Stomach (tissue), 4 donors: ENCODE results near the gene NSF.

Experiments used
- EP300 ChIP-seq: sonication (generic); formaldehyde crosslinking; IDR thresholded peaks from one replicate; pipeline ENCODE4 v1.6.1; 2017; ENCODE audit warnings: antibody characterized with exemption
- POLR2AphosphoS5 ChIP-seq, 3 donors: sonication (generic); formaldehyde crosslinking; IDR thresholded peaks; one replicate each; pipeline ENCODE4 v1.6.1; 2016; ENCODE audit warnings: antibody characterized with exemption in 3 of 3
- TF ChIP-seq, protein P1 (sequence below), 7 experiments: fragments of 450-650 bp in 4 of 7; fragments of 200-600 bp in 3 of 7; sonication (generic) in 3 of 7; IDR thresholded peaks; one replicate each; pipeline ENCODE4 v1.5.1; 2016 to 2019; ENCODE audit warnings: antibody characterized with exemption in 7 of 7, control low read depth in 2 of 7, mild to moderate bottlenecking in 1 of 7

DNA sequence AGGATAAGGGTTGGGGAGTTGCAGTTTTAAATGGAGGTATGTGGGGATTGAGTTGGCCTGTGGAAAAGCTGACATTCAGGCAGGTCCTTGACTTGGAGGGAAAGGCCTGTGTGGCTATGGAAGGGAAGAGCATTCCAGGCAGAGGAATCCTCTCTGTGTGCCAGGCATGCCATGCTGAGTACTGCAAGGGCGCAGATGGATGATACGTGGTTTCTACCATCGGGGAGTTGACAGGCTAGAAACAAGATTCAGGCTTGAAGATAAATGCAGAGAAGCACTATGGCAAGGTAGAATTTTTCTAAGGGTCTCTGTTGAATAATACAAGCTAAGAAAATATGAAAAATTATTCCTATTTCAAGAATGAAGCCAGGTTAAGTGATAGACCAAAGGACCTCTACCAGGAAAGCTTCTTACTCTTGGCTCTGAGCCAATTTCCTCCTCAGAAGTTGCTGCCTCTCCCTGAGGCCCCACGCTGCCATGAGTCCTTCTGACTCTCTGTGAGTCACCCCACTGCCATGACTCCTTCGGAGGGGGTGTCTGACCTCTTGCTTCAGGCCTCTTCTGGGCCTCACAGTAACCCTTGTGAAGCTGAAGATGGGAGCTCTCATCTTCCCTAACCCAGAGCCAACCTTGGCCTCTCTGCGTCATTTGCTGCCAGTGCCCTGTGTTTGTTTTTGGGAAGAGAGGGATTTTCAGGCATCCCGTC, 152.2 kb downstream of the NSF start:
- TF ChIP-seq EP300 = no peak
- TF ChIP-seq, protein P1, sequence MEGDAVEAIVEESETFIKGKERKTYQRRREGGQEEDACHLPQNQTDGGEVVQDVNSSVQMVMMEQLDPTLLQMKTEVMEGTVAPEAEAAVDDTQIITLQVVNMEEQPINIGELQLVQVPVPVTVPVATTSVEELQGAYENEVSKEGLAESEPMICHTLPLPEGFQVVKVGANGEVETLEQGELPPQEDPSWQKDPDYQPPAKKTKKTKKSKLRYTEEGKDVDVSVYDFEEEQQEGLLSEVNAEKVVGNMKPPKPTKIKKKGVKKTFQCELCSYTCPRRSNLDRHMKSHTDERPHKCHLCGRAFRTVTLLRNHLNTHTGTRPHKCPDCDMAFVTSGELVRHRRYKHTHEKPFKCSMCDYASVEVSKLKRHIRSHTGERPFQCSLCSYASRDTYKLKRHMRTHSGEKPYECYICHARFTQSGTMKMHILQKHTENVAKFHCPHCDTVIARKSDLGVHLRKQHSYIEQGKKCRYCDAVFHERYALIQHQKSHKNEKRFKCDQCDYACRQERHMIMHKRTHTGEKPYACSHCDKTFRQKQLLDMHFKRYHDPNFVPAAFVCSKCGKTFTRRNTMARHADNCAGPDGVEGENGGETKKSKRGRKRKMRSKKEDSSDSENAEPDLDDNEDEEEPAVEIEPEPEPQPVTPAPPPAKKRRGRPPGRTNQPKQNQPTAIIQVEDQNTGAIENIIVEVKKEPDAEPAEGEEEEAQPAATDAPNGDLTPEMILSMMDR (IDR thresholded peaks at IDR 0.05) = no peak
- TF ChIP-seq POLR2AphosphoS5 (IDR thresholded peaks at IDR 0.05) = peak in 1 of 3 donors; percentile 23
